ENCODE measurements around the gene KIAA0825.

GRCh38 chr5:94467954-94468930 lies 150.2 kb downstream of the KIAA0825 start:
- TF ChIP-seq TAF1 (IDR thresholded peaks at IDR 0.05; ENCODE audit: low read depth) (no peak), REST (IDR thresholded peaks at IDR 0.05; ENCODE audit: borderline replicate concordance) (no peak), CTCF (IDR thresholded peaks at IDR 0.05; ENCODE audit: poor library complexity, severe bottlenecking) (no peak), SMC3 (conservative IDR thresholded peaks at IDR 0.05; ENCODE audit: poor library complexity) (no peak), POLR2AphosphoS5 (IDR thresholded peaks at IDR 0.05) (no peak), EZH2 (IDR thresholded peaks at IDR 0.05; ENCODE audit: borderline replicate concordance, insufficient read depth, low read length, poor library complexity, severe bottlenecking) (no peak), EP300 (conservative IDR thresholded peaks at IDR 0.05; ENCODE audit: poor library complexity, severe bottlenecking) (no peak), RAD21 (conservative IDR thresholded peaks at IDR 0.05) (no peak), MXI1 (conservative IDR thresholded peaks at IDR 0.05; ENCODE audit: poor library complexity, severe bottlenecking) (no peak)
